Suprapubic skin (tissue), 4 donors: ENCODE measurements around the gene ITPKC. TPM values are rescaled to one million over a fixed set of nuclear protein-coding genes. Genes with fewer than 3 reads are reported as not detected.

Experiments
- DNase-seq, 2 donors: peaks; one replicate each; pipeline ENCODE4 v3.0.0-alpha.2; 2019; ENCODE audit warnings: low spot score in 2 of 2
- H3K27ac ChIP-seq: fragments of 200-600 bp; sonication (generic); one replicate; pipeline ENCODE4 v1.5.1; 2019
- H3K27me3 ChIP-seq: fragments of 200-600 bp; sonication (generic); one replicate; pipeline ENCODE4 v1.5.1; 2019
- H3K36me3 ChIP-seq: fragments of 200-600 bp; sonication (generic); one replicate; pipeline ENCODE4 v1.5.1; 2019
- H3K4me1 ChIP-seq: fragments of 200-600 bp; sonication (generic); one replicate; pipeline ENCODE4 v1.5.1; 2019
- H3K4me3 ChIP-seq: fragments of 200-600 bp; sonication (generic); one replicate; pipeline ENCODE4 v1.5.1; 2019; ENCODE audit warnings: mild to moderate bottlenecking
- H3K9me3 ChIP-seq: fragments of 200-600 bp; sonication (generic); one replicate; pipeline ENCODE4 v1.5.1; 2019
- CTCF ChIP-seq, 2 donors: fragments of 200-600 bp in 1 of 2; fragments of 450-650 bp in 1 of 2; sonication (generic) in 1 of 2; IDR thresholded peaks; one replicate each; pipeline ENCODE4 v1.5.1; 2016 to 2019; ENCODE audit warnings: antibody characterized with exemption in 2 of 2, mild to moderate bottlenecking in 1 of 2, moderate library complexity in 1 of 2
- EP300 ChIP-seq: sonication (generic); formaldehyde crosslinking; IDR thresholded peaks from one replicate; pipeline ENCODE4 v1.6.1; 2017; ENCODE audit warnings: antibody characterized with exemption
- POLR2A ChIP-seq, 2 donors: fragments of 450-650 bp; IDR thresholded peaks; one replicate each; pipeline ENCODE4 v1.6.1; 2017; ENCODE audit warnings: antibody characterized with exemption in 2 of 2, mild to moderate bottlenecking in 2 of 2, moderate library complexity in 2 of 2
- POLR2AphosphoS5 ChIP-seq, 3 donors: sonication (generic); formaldehyde crosslinking; IDR thresholded peaks; one replicate each; pipeline ENCODE4 v1.6.1; 2017; ENCODE audit warnings: antibody characterized with exemption in 3 of 3
- WGBS: methylation state at CpG from one replicate; pipeline ENCODE4 v1.1.5; 2018; 5-methylcytosine and 5-hydroxymethylcytosine counted together
- total RNA-seq, 4 donors: library from RNA; depleted of rRNA; stranded (reverse); fragments of >200 nt; gene quantifications; one replicate each; pipeline ENCODE4 v1.1.0, GENCODE V29; 2016

Gene ITPKC
- total RNA-seq, 4 donors from 2014 or later, result 52.9 to 93.8 (median 70.9) TPM

GRCh38 chr19:40703029-40703755 lies 13.7 kb upstream of the ITPKC start:
- 94% methylated on average over 22 of the region's 24 CpGs for WGBS

GRCh38 chr19:40704491-40705361 lies 12.2 kb upstream of the ITPKC start:
- Histone ChIP-seq H3K4me1 (no peaks in the 10 kb centered on the region), H3K36me3 (peaks cover 85% of the 10 kb centered on the region), H3K27me3 (no peaks in the 10 kb centered on the region), H3K4me3 (no peak overlapping the region), H3K9me3 (no peaks in the 10 kb centered on the region), H3K27ac (no peak overlapping the region)
- no peak for DNase-seq
- WGBS, result 92% methylated on average over 18 of the region's 18 CpGs
- no peak for TF ChIP-seq POLR2A (IDR thresholded peaks at IDR 0.05)
- no peak for TF ChIP-seq POLR2AphosphoS5 (IDR thresholded peaks at IDR 0.05)
- TF ChIP-seq CTCF (IDR thresholded peaks at IDR 0.05), result no peak

More at GRCh38 chr19:40703029-40703755, 13.7 kb upstream of the ITPKC start:
- H3K36me3 ChIP-seq, result peaks cover 77% of the 10 kb centered on the region
- no peak overlapping the region for H3K27ac ChIP-seq
- no peaks in the 10 kb centered on the region for H3K4me1 ChIP-seq
- DNase-seq, result no peak
- no peak overlapping the region for H3K4me3 ChIP-seq
- no peaks in the 10 kb centered on the region for H3K9me3 ChIP-seq
- H3K27me3 ChIP-seq, result no peaks in the 10 kb centered on the region
- TF ChIP-seq EP300 (no peak), CTCF (IDR thresholded peaks at IDR 0.05) (no peak), POLR2A (IDR thresholded peaks at IDR 0.05) (no peak), POLR2AphosphoS5 (IDR thresholded peaks at IDR 0.05) (no peak)

GRCh38 chr19:40705362-40705651 lies 11.6 kb upstream of the ITPKC start:
- Histone ChIP-seq H3K4me3 (no peak overlapping the region), H3K36me3 (peaks cover 85% of the 10 kb centered on the region), H3K4me1 (no peaks in the 10 kb centered on the region), H3K27me3 (no peaks in the 10 kb centered on the region), H3K27ac (no peak overlapping the region), H3K9me3 (no peaks in the 10 kb centered on the region)
- TF ChIP-seq EP300 (no peak), POLR2A (IDR thresholded peaks at IDR 0.05) (no peak), CTCF (IDR thresholded peaks at IDR 0.05) (no peak), POLR2AphosphoS5 (IDR thresholded peaks at IDR 0.05) (no peak)
- WGBS, result 79% methylated on average over 9 of the region's 9 CpGs
- DNase-seq, result no peak

- TF ChIP-seq POLR2AphosphoS5 (IDR thresholded peaks at IDR 0.05), result no peak
- TF ChIP-seq EP300, result no peak
- no peak for TF ChIP-seq CTCF (IDR thresholded peaks at IDR 0.05)
- TF ChIP-seq POLR2A (IDR thresholded peaks at IDR 0.05), result no peak
- Histone ChIP-seq H3K4me1 (no peaks in the 10 kb centered on the region), H3K4me3 (no peak overlapping the region), H3K9me3 (no peaks in the 10 kb centered on the region), H3K27me3 (no peaks in the 10 kb centered on the region), H3K27ac (no peak overlapping the region), H3K36me3 (peaks cover 85% of the 10 kb centered on the region)
- 95% methylated on average over 7 of the region's 7 CpGs for WGBS
- no peak for DNase-seq
Observed at GRCh38 chr19:40705950-40706619, 10.8 kb upstream of the ITPKC start.

- Histone ChIP-seq H3K27me3 (no peaks in the 10 kb centered on the region), H3K4me1 (no peaks in the 10 kb centered on the region), H3K36me3 (peaks cover 76% of the 10 kb centered on the region), H3K9me3 (no peaks in the 10 kb centered on the region), H3K27ac (no peak overlapping the region), H3K4me3 (no peak overlapping the region)
- DNase-seq, result no peak
- 97% methylated on average over 7 of the region's 7 CpGs for WGBS
- TF ChIP-seq CTCF (IDR thresholded peaks at IDR 0.05) (no peak), EP300 (no peak), POLR2A (IDR thresholded peaks at IDR 0.05) (no peak), POLR2AphosphoS5 (IDR thresholded peaks at IDR 0.05) (no peak)
Observed at GRCh38 chr19:40707615-40708014, 9.3 kb upstream of the ITPKC start.
